GM19328 (cell line): ENCODE results near the gene COPS8.

Source experiments
- ATAC-seq: cut with Tn5 transposase; IDR thresholded peaks from one replicate; pipeline ENCODE4 v1.9.1; 2021; ENCODE audit warnings: mild to moderate bottlenecking, moderate library complexity; ENCODE audit not compliant: unreplicated experiment

Gene COPS8

DNA sequence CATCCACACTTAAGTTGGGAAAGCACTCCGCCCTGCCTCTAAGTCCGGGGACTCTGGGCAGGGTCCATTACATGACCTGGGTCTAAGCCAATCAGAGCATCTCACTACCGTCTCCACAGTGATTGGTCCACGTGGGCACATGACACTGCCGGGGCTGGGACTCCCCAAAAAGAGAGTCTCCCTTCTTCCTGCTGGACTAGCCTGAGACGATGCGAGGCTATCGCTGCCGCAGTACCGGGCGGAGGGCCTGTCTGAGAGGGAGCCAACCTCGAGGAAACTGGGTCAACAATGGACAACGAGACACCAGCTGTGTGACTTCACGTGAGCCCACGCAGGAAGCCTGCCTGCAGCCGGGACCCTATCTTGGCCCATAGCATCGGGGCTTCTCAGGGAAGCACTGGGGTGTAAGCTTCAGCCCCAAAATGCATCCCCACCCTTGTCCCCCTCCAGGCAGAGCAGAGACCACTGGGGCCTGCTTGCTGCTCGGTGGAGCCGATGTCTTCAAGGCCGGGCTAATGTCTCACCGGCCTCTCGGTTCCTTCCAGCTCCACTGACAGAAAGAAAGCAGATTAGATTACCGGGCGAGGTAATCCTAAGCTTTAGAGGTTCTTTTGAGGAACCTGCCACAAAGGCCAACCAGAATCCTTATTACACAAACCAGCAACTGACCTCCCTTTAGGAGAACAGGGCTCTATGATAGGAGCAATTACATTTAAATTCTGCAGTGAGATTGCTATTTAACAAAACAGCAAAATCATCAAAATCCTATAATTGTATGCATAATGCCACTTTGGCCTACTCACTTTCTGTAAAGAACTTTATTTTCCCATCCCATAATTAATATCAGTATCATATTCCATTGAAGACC lies 21.3 kb upstream of the COPS8 start:
- no peak for ATAC-seq

GRCh38 chr2:237065071-237065377 lies 20.7 kb upstream of the COPS8 start:
- ATAC-seq, result no peak

DNA sequence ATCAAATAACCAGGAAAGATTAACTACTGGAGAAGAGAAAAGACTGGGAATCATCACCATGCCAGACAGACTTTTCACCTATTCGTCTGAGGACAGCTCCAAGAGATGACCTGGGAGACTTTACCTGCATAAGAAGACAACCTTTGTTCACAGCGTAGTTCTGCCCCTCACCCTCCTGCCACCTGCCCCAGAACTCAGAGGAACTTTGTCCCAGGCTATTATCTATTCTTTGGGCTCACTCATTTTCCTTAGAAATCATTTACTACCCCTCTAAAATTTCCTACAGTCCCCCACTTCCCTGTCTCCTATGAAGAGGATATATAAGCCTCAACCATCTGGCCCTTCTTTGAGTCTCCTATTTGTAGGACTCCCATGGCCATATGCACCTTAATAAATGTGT lies 19.3 kb upstream of the COPS8 start:
- no peak for ATAC-seq

GRCh38 chr2:237068005-237068576 lies 17.6 kb upstream of the COPS8 start:
- ATAC-seq, result no peak

DNA sequence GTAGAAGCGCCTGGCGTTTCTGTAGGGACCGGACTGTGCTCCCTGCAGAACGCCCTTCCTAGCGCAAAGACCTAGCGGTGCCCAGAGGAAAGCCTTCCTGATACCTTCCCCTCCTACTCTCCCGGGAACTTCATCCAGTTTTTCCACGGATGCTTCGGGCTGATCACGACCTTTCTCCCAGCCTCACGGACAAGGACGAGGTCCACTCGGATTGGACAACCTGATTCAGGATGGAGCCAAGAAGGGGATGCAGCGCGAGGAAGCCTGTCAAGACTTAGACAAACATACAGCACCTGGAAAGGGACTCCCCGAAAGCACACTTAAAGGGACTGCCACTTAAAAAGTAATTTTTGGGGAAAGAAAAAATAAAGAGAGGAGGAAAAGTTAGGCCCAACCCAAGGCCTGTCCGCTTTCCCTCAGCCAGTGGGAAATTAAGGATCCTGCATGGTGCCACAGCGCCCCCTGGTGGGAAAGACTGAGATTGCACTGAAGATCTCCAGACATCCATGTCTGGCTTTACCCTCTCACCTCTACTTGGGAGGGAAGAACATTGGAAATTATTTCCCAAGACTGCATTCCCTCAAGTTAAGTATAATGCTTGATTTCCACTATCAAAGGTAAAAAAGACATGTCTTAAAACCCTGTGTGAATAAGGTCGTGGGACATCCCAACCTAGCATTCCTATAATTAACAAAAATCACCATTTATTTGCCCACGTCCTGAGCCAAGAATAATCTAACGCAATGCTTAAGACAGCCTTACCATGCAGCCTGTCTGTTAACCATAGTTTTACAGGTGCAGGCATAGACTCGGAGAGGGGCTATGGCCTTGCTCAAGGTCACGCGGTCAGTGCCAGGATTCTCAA lies 13.4 kb upstream of the COPS8 start:
- ATAC-seq, result no peak

DNA sequence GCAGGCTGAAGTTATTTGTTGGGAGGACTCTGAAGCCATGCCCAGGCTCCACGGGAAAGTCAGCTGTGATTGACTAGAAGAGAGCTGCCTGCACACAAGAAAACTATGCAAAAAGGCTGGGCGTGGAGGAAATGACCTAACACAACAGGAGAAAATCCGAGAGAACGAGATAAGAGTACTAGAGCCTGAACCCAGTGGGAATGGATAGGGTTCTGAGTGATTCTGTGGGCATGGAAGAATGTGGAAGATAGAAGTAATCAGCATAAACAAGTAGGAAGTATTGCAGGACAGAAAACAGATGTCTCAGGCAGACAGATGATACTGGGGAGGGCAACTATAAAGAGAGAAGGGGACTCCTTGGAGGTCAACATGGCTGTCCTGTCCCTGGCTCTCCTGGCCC lies 12.1 kb upstream of the COPS8 start:
- no peak for ATAC-seq

- ATAC-seq, result no peak
Observed at GRCh38 chr2:237074211-237074993, 11.3 kb upstream of the COPS8 start.

- no peak for ATAC-seq
Observed at GRCh38 chr2:237075749-237076599, 9.7 kb upstream of the COPS8 start.

DNA sequence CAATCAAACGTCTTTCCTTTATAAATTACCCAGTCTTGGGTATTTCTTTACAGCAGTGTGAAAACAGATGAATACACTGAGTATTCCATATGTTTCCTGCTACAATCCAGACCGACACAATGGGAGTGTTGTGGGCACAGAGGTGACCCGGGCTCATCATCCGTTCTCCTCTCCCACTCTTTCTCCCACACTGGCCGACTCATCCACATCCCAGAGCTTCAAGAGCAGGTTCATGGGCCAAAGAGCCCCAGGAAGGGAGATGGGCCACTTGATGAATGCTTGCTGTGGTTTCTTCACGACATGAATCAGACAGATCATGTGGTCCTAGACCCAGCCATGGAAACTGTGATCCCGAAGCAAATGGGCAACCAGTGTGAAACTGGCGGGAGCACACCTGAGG lies 4.1 kb upstream of the COPS8 start:
- no peak for ATAC-seq

GRCh38 chr2:237083026-237083425 lies 2.7 kb upstream of the COPS8 start:
- no peak for ATAC-seq

GRCh38 chr2:237084444-237084843 lies 1.2 kb upstream of the COPS8 start:
- ATAC-seq, result no peak

GRCh38 chr2:237090906-237091305 lies 5.2 kb downstream of the COPS8 start:
- ATAC-seq, result no peak

- ATAC-seq, result no peak
Observed at GRCh38 chr2:237091779-237092436, 6.2 kb downstream of the COPS8 start.

DNA sequence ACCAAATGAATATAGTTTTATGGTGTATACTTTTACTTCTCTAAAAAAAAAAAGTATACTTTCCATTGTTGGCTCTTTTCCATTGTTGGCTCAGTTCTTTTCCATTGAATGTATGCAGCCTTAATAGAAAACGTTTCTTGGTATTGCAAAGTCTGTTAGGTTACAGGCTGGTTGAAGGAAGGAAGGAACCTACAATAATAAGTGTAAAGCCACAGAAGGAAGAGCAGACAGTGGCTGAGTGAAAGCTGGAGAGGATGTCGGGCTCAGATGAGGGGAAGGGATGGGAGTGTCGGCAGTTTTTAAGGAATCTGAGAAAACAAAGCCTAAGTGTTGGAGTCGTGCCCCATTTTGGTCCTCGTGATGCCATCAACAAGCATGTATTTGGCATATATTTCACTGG lies 6.8 kb downstream of the COPS8 start:
- no peak for ATAC-seq

DNA sequence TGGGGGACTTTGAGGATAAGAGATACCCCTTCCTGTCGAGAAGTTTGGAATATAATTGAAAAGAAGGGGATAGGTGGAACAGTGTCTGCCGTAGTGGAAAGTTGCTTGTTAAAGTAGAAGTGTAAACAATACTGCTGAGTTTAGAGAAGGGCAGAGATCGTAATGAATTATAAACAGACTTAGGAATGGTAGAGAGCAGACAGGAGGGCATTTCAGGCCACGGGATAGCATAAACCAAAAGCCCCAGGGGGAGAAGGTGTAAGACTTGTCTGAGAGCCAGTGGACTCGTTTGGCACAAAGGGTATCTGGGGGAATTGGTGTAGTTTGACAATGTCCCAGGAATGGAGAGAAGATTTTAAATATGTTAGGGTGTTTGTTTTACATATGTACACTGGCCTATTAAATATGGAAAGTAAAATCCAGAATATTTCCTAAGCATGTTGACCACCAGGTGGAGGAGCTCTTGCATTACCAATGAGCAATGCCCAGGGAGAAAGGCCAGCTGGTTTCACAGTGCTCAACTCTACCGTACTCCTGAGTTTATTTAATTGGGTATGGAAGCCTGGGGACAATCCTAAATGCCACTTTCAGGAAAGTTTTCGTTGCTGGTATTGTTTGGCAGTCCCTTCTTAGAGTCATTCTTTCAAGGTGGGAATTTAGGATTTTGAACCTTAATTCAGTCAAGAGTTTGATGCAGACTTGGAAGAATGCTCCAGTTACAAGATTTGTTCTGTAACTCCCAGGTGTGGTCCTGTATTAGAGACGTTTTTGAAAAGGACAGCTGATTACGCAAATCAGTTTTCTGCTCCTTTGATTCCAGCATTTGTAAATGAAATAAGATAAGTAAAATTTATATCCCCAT lies 7.5 kb downstream of the COPS8 start:
- ATAC-seq, result no peak

DNA sequence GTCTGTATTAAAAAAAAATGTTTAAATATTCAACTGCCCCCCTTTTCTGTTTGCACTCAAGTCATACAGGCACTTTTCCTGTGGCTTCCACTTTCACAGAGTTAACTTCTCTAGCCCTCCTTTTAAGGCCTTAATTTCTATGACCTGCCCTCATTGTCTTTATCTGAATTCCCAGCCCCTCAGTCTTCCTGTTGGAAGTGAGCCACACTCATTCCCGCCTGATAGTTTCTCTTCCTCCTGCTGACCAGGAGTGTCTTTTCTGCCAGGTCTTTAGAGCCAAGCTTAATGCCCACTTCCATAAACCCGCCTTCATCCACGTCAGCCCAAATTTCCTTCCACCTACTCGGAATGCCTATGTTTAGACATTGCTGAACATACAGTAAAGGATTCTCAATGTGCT lies 10.5 kb downstream of the COPS8 start:
- no peak for ATAC-seq

DNA sequence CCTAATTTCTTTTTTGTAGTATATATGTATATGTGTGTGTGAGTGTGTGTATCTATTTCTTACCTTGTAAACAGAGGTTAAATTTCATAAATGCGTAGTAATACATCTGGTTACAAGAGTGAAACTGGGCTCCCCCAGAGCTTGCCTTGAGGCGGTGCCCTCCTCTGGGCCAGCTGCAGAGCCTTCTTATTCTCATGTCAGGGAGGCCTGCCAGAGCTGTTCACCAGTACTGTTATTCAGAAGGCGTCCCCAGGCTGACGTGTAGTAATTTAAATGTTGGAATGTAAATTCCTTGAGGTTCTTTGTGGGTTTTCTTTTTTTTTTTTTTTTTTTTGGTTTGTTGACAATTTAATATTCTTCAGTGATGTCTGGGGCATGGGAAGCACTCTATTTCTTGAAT lies 11.2 kb downstream of the COPS8 start:
- ATAC-seq, result no peak

GRCh38 chr2:237097326-237097910 lies 11.7 kb downstream of the COPS8 start:
- ATAC-seq, result no peak
